Measurements from ENCODE around the gene CACNA1C.

The CACNA1C gene

DNA sequence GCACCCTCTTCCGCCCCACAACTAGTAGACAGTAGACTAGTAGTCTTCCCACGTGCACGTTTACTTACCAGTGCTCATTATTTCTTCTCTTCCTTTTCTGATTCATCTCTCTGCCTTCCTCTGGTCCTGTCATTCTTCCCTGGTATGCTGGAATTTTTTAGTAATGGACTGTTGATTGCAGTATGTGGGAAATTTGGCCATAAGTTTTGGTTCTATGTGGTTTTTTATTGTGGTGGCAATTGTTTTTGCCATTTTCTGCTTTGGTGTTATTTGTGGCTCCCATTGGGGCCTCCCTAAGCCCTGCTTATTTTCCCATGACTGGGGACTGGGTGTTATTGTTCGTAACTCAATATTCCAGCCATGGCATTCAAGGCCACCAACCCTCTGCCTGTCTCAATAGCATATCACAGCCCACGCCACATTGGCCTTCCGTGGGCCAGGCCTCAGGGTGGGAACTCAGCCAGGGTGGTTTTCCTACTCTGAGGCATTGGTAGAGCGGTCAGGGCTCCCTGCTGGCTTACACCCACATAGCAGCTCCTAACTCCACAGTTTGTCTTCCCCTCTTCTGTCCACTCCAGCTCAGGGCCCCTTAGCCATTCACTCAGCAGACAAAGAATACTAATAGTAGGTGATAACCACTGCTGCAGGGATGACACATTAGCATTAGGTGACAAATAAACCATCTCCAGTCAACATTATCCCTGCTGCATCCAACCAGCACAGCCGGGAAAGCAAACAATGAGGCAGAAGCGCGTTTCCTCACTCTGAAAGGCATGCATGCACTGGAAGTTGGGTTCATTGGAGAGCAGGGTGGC, 321.5 kb downstream of the CACNA1C start:
- DNase-seq, result no peak

DNA sequence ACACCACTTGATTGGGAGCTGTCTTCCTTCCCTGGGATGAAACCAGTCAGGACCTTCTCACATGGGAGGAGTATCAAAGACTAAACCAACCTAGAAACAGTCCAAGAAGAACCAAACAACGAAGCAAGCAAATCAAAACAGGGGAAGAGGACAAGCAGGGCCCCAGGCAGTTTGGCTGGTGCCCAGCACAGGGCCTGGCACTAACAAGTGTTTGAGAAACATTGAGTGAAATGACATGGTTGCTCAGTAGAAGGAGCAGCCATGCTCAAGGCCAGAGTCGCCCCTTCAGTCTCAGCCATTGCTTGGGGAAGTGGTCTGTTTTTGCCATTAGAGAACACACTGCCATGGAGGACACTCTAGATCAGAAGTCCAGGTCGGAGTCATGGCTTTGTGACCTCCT, 323.1 kb downstream of the CACNA1C start:
- DNase-seq, result no peak

- DNase-seq, result no peak
Observed at GRCh38 chr12:2376908-2377657, 324.3 kb downstream of the CACNA1C start.

- DNase-seq, result no peak
Observed at GRCh38 chr12:2378835-2379330, 326.1 kb downstream of the CACNA1C start.

- DNase-seq, result peak; percentile 40 to 67 (median 63)
Observed at GRCh38 chr12:2380946-2381345, 328.2 kb downstream of the CACNA1C start.

DNA sequence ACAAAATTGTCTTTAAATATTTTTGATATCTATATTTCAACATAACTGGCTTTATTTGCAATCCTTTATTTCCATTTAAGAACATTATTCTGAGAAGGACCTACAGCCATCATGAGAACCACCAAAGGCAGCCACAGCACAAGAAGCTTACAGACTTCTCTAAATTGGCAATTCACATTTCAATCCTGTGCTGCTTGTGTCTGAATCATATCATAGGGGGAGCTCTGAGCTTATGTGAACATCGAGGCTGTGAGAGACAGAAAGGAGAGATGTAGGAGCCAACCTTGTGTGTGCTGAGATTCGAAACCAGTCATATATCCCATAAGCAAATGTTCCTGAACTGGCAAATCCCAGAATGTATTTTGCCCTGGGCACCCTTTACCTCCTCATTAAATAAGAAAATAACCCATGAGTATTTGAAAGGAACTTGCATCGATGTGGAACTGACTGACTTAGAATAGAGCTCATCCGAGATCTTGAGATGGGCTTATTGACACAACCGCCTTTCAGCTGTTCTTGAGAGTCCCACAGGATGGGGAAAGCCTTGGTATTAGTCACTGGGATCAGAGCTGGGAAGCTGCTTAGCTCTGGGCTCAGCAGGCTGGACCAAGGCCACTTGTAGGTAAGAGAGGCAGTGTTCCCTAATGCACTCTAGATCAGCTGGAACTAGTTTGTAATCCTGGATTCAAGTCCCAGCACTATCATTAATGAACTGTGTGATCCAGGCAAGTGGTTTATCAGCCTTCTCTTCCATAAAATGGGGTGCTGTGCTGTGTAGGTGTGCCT, 329.8 kb downstream of the CACNA1C start:
- peak; percentile 21 to 51 (median 32) for DNase-seq

GRCh38 chr12:2383325-2384028, 330.7 kb downstream of the CACNA1C start:
- peak; percentile 29 to 57 (median 44) for DNase-seq

- peak in 2 of 4 experiments; percentile 14 to 18 for DNase-seq
Observed at GRCh38 chr12:2384029-2384386, 331.2 kb downstream of the CACNA1C start.

DNA sequence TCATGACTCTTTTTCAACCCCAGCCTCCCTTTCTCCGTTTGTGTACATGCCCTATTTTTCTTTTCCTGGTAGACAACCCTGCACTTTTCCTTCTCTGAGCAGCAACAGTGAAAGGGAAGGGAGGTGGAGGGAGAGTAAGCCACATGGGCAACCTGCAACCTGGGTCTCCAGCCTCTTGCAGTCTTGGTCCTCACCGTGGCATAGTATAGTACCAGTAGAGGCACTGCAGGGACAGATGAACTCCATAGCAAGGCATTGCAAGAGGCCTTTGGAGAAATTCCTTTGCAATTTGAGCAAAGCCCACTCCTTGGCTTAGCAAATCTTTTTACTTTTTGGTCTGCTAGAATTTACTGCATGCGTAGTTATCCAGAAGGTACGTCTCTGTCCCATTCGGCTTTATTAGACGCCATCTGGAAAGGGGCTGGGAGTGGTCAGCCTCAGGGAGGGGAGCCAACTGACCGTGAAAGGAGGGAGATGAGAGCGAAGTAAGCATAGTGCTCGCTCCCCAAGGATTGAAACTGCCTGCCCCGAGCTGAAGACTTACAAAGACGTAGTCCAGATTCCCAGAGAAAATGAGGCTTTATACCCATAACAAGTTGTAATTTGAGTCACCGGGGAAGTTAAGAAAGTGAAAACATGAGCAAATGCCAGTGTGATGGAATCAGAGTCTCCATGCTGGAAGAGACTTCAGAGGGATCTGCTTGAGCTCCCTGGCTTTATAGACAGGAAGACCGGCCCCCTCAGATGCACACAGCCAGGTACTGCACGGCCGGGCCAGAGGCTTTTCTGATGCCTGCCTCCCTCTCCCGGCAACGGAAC, 332.0 kb downstream of the CACNA1C start:
- DNase-seq, result no peak

DNA sequence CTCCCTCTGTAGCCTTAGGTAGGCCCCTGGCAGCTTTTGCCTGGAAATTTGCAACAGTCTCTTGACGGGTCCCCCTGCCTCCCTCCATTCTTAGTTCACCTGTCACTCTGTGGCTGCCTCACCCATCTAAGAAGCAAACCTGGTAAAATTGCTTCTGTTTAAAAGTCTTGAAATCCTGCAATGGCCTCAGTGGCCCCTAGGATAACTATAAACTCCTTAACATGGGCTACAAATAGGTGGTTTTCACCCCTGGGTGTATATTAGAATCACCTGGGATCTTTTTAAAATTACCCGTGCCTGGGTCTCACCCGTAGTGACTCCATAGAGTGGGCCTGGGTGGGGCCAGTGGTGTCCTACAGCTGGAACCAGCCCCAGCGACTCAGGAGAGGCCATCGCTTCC, 332.7 kb downstream of the CACNA1C start:
- no peak for DNase-seq

DNA sequence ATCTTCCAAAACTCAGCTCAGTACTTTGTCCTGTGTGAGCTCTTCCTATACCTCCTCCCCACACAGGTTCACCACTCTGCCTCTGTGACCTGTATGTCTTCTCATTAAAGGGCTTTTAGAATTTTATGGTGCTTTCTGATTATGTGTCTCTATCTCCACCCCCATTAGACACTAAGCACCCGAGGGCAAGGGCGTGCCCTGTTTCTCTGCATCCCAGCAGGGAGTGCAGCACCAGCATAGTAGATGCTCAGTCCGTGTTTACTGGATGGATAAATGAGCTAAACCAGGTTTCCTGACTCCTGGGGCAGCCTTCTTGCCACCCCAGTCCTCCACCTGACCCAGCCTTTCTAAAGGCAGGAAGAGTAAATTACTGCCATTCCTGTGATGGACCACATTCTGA, 333.8 kb downstream of the CACNA1C start:
- no peak for DNase-seq

DNA sequence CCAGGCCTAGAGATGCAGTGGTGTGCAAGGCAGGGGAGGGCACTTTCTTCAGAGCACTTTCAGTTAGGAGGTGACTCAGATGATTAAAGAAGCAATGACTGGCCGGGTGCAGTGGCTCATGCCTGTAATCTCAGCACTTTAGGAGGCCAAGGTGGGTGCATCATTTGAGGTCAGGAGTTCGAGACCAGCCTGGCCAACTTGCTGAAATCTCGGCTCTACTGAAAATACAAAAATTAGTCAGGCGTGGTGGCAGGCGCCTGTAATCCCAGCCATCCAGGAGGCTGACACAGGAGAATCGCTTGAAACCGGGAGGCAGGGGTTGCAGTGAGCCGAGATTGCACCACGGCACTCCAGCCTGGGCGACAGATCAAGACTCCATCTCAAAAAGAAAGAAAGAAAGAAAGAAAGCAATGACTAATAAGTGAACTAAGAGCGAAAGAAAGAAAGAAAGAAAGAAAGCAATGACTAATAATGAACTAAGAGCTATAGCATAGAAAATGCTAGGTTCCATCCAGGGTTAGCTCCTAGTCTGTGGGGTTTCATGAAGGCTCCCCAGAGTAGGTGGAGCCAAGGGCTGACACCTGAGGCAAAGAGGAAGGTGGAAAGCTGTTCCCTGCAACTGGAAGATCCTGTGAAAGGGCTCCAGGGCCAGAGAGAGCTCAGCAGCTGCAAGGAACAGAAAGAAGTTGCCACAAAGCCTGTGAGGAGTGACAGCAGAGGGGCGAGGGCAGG, 334.5 kb downstream of the CACNA1C start:
- no peak for DNase-seq

GRCh38 chr12:2389079-2389790, 336.4 kb downstream of the CACNA1C start:
- no peak for DNase-seq

GRCh38 chr12:2390133-2390532, 337.3 kb downstream of the CACNA1C start:
- no peak for DNase-seq

DNA sequence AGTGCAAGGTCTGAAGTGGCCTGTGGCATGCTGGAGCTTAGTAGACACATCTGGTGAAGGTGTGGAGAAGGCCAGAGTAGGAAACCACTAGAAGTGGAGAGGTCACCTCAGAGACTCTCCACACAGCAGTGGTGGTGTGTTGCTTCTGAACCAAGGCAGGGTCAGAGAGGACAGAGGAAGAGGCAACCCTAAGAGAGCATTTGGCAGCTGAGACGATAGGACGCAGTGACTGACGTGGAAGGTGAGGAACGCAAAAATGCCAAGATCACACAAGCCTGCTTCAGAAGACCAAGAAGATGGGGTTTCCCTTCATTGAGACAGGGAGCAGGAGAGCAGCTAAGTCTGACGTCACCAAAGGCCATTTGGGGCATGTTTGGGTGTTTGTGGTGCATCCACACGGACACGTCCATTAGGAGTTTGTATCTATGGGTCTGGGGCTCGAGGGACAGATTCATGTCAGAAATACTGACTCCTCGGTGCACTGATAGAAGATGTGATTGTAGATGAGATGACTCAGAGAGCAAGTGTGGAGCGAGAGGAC, 338.1 kb downstream of the CACNA1C start:
- no peak for DNase-seq

DNA sequence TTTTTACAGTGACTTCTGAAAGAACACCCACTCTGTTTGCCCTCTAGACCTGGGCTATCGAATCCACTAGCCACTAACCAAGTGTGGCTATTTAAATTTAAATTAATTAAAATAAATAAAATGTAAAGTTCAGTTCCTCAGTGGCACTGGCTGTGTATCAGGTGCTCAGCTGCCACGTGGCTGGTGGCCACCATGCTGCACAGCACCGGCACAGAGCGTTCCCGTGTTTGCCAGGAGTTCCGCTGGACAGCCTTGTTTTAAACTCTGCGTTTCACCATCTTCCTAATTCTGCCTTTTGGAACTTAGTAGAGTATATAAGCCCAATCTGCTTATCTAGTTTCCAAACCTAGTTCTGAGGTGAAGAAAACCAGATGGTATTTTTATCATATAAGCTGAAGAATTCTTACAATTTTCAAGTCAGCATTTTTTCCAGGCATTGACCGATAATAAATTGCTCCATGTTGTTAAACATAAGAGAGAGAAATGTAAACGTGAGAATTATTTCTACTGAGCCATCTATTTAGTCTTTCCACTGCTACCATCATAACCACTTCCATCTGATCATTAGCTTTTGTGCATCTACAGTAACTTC, 339.0 kb downstream of the CACNA1C start:
- DNase-seq, result no peak

GRCh38 chr12:2393016-2393415, 340.2 kb downstream of the CACNA1C start:
- no peak for DNase-seq

DNA sequence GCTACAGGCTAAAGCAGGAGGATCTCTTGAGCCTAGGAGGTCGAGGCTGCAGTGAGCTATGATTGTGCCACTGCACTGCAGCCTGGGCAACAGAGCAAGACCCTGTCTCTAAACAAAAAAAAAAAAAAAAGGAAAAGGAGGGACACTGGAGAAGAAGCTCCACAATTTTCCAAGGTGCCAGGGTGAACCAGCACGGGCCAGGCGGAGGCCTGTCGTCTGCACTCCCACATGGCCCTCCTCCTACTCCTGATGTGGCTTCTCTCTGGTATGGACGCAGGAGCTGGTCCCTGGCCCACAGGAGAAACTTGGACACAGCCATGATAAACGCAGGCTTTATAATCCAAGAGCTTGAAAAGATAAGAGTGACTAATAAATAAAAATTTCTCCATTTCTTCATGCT, 341.2 kb downstream of the CACNA1C start:
- no peak for DNase-seq

GRCh38 chr12:2395354-2395977, 342.7 kb downstream of the CACNA1C start:
- peak; percentile 57 to 78 (median 68) for DNase-seq
